Natural killer cell (primary cell): ENCODE results near the gene MAD1L1. TPM values are rescaled to one million over a fixed set of nuclear protein-coding genes. Genes with fewer than 3 reads are reported as not detected.

Experiments
- ATAC-seq, 3 donors: fragments of 150-1000 bp in 2 of 3; fragments of 200-7000 bp in 1 of 3; cut with Tn5 transposase; 1 replicate in 1 of 3; 2 replicates in 2 of 3; pipeline ENCODE4 v1.10.0; 2021; ENCODE audit warnings: mild to moderate bottlenecking in 2 of 3, moderate library complexity in 2 of 3
- DNase-seq, 2 donors: peaks; one replicate each; pipeline versions ENCODE4 v3.0.0 to v3.0.0-alpha.2; 2013 to 2021; ENCODE audit warnings: mixed read lengths in 1 of 2
- H3K27ac ChIP-seq: one replicate; pipeline ENCODE4 v1.5.1; 2013; ENCODE audit warnings: mild to moderate bottlenecking, low read length
- H3K27me3 ChIP-seq: one replicate; pipeline ENCODE4 v1.6.1; 2013; ENCODE audit warnings: low read length; ENCODE audit not compliant: control insufficient read depth, insufficient read depth
- H3K36me3 ChIP-seq: one replicate; pipeline ENCODE4 v1.6.1; 2013; ENCODE audit warnings: low read length; ENCODE audit not compliant: control insufficient read depth, insufficient read depth
- H3K4me1 ChIP-seq: one replicate; pipeline ENCODE4 v1.6.1; 2013; ENCODE audit warnings: low read length; ENCODE audit not compliant: control insufficient read depth, insufficient read depth
- H3K4me3 ChIP-seq: one replicate; pipeline ENCODE4 v1.5.1; 2013; ENCODE audit warnings: low read length
- H3K9me3 ChIP-seq: one replicate; pipeline ENCODE4 v1.6.1; 2013; ENCODE audit warnings: low read length; ENCODE audit not compliant: control insufficient read depth, insufficient read depth
- H3K27ac Mint-ChIP-seq, 2 donors: one replicate each; pipeline ENCODE4 v1.8.0; 2022; ENCODE audit warnings: mild to moderate bottlenecking in 2 of 2, mixed read lengths in 2 of 2, moderate library complexity in 1 of 2
- H3K27me3 Mint-ChIP-seq, 2 donors: one replicate each; pipeline ENCODE4 v1.8.0; 2022; ENCODE audit warnings: low read depth in 2 of 2, mixed read lengths in 2 of 2
- H3K36me3 Mint-ChIP-seq: one replicate; pipeline ENCODE4 v1.8.0; 2022; ENCODE audit warnings: mixed read lengths
- H3K4me1 Mint-ChIP-seq, 2 donors: one replicate each; pipeline ENCODE4 v1.8.0; 2022; ENCODE audit warnings: mixed read lengths in 2 of 2
- H3K4me3 Mint-ChIP-seq: one replicate; pipeline ENCODE4 v1.8.0; 2022; ENCODE audit warnings: mild to moderate bottlenecking, moderate library complexity, mixed read lengths
- H3K9me3 Mint-ChIP-seq, 2 donors: one replicate each; pipeline ENCODE4 v1.8.0; 2022; ENCODE audit warnings: mixed read lengths in 2 of 2
- CTCF ChIP-seq: fragments of 200-600 bp; IDR thresholded peaks from one replicate; pipeline ENCODE4 v1.8.0; 2022; ENCODE audit warnings: antibody characterized with exemption
- WGBS: methylation state at CpG from one replicate; pipeline ENCODE4 v1.1.7; 2013; ENCODE audit warnings: missing lambda C conversion rate; ENCODE audit not compliant: insufficient coverage; 5-methylcytosine and 5-hydroxymethylcytosine counted together
- intact Hi-C: fragments of 100-400 bp; cut with micrococcal nuclease; formaldehyde crosslinking; loops from one replicate; pipeline ENCODE4 v1.14.2; 2022
- total RNA-seq, 4 donors: library from RNA; stranded (reverse); fragments of 120-200 nt in 1 of 4; gene quantifications; one replicate each; pipeline versions ENCODE4 v1.2.3 to v1.2.4, GENCODE V29; 2013 to 2022

MAD1L1 gene
- total RNA-seq, 3 donors from 2014 or later (not counting 1 experiment from before 2014, with no cell fraction given): 53.6 to 81.2 (median 77.4) TPM

GRCh38 chr7:2111568-2111967 is 121.2 kb downstream of the MAD1L1 start:
- Histone ChIP-seq H3K27ac (no peak overlapping the region), H3K9me3 (no peaks in the 10 kb centered on the region), H3K36me3 (no peaks in the 10 kb centered on the region), H3K4me3 (no peak overlapping the region), H3K4me1 (peaks cover 35% of the 10 kb centered on the region), H3K27me3 (no peaks in the 10 kb centered on the region)
- no peak for TF ChIP-seq CTCF
- intact Hi-C loops: no loop called here
- Mint-ChIP-seq H3K27me3 (peaks cover 10 to 15% of the 10 kb centered on the region in 2 donors), H3K27ac (no peak overlapping the region), H3K4me1 (peaks cover 42 to 53% of the 10 kb centered on the region in 2 donors), H3K9me3 (no peaks in the 10 kb centered on the region), H3K36me3 (no peaks in the 10 kb centered on the region), H3K4me3 (peak overlapping the region; percentile 61)
- no peak for ATAC-seq
- DNase-seq: no peak
- 92% methylated on average over 13 of the region's 13 CpGs for WGBS

- no peaks in the 10 kb centered on the region for H3K36me3 ChIP-seq
- H3K36me3 Mint-ChIP-seq: no peaks in the 10 kb centered on the region
- H3K4me3 ChIP-seq: no peak overlapping the region
- H3K9me3 ChIP-seq: no peaks in the 10 kb centered on the region
- H3K27ac ChIP-seq: no peak overlapping the region
- H3K27ac Mint-ChIP-seq: no peak overlapping the region
- intact Hi-C loops: no loop called here
- ATAC-seq: no peak
- peaks cover 40 to 53% of the 10 kb centered on the region in 2 donors for H3K4me1 Mint-ChIP-seq
- H3K9me3 Mint-ChIP-seq: no peaks in the 10 kb centered on the region
- TF ChIP-seq CTCF: no peak
- peak overlapping the region; percentile 31 for H3K4me3 Mint-ChIP-seq
- no peaks in the 10 kb centered on the region for H3K27me3 ChIP-seq
- 91% methylated on average over 32 of the region's 34 CpGs for WGBS
- no peak for DNase-seq
- peaks cover 38% of the 10 kb centered on the region for H3K4me1 ChIP-seq
- peaks cover 10 to 15% of the 10 kb centered on the region in 2 donors for H3K27me3 Mint-ChIP-seq
These were observed 121.9 kb downstream of the MAD1L1 start for GRCh38 chr7:2110610-2111396.

GRCh38 chr7:2109936-2110609 is 122.7 kb downstream of the MAD1L1 start:
- no peak overlapping the region for H3K4me3 Mint-ChIP-seq
- H3K27ac Mint-ChIP-seq: no peak overlapping the region
- Histone ChIP-seq H3K4me1 (peaks cover 34% of the 10 kb centered on the region), H3K36me3 (no peaks in the 10 kb centered on the region), H3K9me3 (no peaks in the 10 kb centered on the region), H3K27me3 (no peaks in the 10 kb centered on the region), H3K4me3 (no peak overlapping the region), H3K27ac (no peak overlapping the region)
- H3K4me1 Mint-ChIP-seq: peaks cover 39 to 52% of the 10 kb centered on the region in 2 donors
- no peaks in the 10 kb centered on the region for H3K36me3 Mint-ChIP-seq
- WGBS: 78% methylated on average over 28 of the region's 28 CpGs
- H3K9me3 Mint-ChIP-seq: no peaks in the 10 kb centered on the region
- intact Hi-C loops: no loop called here
- DNase-seq: peak in 1 of 2 donors; percentile 18
- peaks cover 10 to 15% of the 10 kb centered on the region in 2 donors for H3K27me3 Mint-ChIP-seq
- no peak for TF ChIP-seq CTCF
- no peak for ATAC-seq
